ENCODE measurements around the gene STT3A.

DNA sequence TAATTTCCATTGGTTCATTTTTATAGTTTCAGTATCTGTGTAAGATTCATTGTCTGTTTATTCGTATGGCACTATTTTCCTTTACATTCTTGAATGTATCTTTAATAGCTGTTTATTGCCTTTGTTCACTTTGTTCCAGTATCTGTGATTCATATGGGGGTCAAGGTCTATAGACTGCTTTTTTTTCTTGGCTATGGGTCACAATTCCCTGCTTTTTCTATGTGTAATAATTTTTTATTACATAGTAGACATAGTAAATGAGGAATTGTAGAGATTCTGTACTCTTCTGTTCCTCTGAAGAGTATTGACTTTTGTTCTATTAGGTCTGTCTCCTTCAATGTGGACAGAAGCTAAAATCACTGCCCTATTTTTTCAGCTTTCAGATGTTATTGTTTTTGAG is 77.5 kb downstream of the STT3A start:
- TF ChIP-seq, protein P1, sequence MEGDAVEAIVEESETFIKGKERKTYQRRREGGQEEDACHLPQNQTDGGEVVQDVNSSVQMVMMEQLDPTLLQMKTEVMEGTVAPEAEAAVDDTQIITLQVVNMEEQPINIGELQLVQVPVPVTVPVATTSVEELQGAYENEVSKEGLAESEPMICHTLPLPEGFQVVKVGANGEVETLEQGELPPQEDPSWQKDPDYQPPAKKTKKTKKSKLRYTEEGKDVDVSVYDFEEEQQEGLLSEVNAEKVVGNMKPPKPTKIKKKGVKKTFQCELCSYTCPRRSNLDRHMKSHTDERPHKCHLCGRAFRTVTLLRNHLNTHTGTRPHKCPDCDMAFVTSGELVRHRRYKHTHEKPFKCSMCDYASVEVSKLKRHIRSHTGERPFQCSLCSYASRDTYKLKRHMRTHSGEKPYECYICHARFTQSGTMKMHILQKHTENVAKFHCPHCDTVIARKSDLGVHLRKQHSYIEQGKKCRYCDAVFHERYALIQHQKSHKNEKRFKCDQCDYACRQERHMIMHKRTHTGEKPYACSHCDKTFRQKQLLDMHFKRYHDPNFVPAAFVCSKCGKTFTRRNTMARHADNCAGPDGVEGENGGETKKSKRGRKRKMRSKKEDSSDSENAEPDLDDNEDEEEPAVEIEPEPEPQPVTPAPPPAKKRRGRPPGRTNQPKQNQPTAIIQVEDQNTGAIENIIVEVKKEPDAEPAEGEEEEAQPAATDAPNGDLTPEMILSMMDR (IDR thresholded peaks at IDR 0.05; ENCODE audit: insufficient read depth, low read length): no peak
- TF ChIP-seq, protein P2, sequence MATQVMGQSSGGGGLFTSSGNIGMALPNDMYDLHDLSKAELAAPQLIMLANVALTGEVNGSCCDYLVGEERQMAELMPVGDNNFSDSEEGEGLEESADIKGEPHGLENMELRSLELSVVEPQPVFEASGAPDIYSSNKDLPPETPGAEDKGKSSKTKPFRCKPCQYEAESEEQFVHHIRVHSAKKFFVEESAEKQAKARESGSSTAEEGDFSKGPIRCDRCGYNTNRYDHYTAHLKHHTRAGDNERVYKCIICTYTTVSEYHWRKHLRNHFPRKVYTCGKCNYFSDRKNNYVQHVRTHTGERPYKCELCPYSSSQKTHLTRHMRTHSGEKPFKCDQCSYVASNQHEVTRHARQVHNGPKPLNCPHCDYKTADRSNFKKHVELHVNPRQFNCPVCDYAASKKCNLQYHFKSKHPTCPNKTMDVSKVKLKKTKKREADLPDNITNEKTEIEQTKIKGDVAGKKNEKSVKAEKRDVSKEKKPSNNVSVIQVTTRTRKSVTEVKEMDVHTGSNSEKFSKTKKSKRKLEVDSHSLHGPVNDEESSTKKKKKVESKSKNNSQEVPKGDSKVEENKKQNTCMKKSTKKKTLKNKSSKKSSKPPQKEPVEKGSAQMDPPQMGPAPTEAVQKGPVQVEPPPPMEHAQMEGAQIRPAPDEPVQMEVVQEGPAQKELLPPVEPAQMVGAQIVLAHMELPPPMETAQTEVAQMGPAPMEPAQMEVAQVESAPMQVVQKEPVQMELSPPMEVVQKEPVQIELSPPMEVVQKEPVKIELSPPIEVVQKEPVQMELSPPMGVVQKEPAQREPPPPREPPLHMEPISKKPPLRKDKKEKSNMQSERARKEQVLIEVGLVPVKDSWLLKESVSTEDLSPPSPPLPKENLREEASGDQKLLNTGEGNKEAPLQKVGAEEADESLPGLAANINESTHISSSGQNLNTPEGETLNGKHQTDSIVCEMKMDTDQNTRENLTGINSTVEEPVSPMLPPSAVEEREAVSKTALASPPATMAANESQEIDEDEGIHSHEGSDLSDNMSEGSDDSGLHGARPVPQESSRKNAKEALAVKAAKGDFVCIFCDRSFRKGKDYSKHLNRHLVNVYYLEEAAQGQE (IDR thresholded peaks at IDR 0.05; ENCODE audit: insufficient replicate concordance, low read depth): no peak
- TF ChIP-seq POLR2AphosphoS5 (IDR thresholded peaks at IDR 0.05; ENCODE audit: low read depth) (no peak), GABPA (IDR thresholded peaks at IDR 0.05; ENCODE audit: low read depth) (no peak)
